Naive thymus-derived CD8-positive, alpha-beta T cell (primary cell): ENCODE results near the gene RANBP10. TPM values are rescaled to one million over a fixed set of nuclear protein-coding genes. Genes with fewer than 3 reads are reported as not detected.
A peak's percentile ranks its signal among the peaks of the same experiment; 100 is the strongest.
"Not testable (repeated sequence)": the region's sequence is repeated elsewhere in the genome, so short reads cannot be mapped to it uniquely, and the experiment has no call there.

Experiments
- ATAC-seq, 2 donors: fragments of 150-1000 bp; cut with Tn5 transposase in 1 of 2; sonication (Bioruptor Pico), chemical (Tn5 transposase) in 1 of 2; 1 replicate in 1 of 2; 2 replicates in 1 of 2; pipeline ENCODE4 v1.10.0; 2021; ENCODE audit warnings: mild to moderate bottlenecking in 2 of 2, moderate library complexity in 2 of 2
- POLR2A ChIA-PET: fragments of 350-600 bp; sonication (Branson Sonifier 250); formaldehyde crosslinking; loops from one replicate; lab custom pipeline; 2021; ENCODE audit warnings: antibody characterized with exemption; lab: Charles Lee
- DNase-seq, 10 donors: peaks; one replicate each; pipeline versions ENCODE4 v3.0.0 to v3.0.0-alpha.2; 2020 to 2022
- H3K27ac Mint-ChIP-seq, 10 donors: one replicate each; pipeline ENCODE4 v1.8.0; 2020 to 2022; ENCODE audit warnings: mild to moderate bottlenecking in 10 of 10, mixed read lengths in 10 of 10, moderate library complexity in 4 of 10, inconsistent platforms in 1 of 10
- H3K27me3 Mint-ChIP-seq, 5 donors: one replicate each; pipeline ENCODE4 v1.8.0; 2021 to 2022; ENCODE audit warnings: mixed read lengths in 5 of 5
- H3K36me3 Mint-ChIP-seq, 3 donors: one replicate each; pipeline ENCODE4 v1.8.0; 2020 to 2022; ENCODE audit warnings: mixed read lengths in 3 of 3, mild to moderate bottlenecking in 2 of 3, inconsistent platforms in 1 of 3
- H3K4me1 Mint-ChIP-seq, 4 donors: one replicate each; pipeline ENCODE4 v1.8.0; 2021 to 2022; ENCODE audit warnings: mixed read lengths in 4 of 4
- H3K4me3 Mint-ChIP-seq, 10 donors: one replicate each; pipeline ENCODE4 v1.8.0; 2020 to 2022; ENCODE audit warnings: mild to moderate bottlenecking in 10 of 10, mixed read lengths in 10 of 10, moderate library complexity in 6 of 10, inconsistent platforms in 1 of 10
- H3K9me3 Mint-ChIP-seq, 9 donors: one replicate each; pipeline ENCODE4 v1.8.0; 2020 to 2022; ENCODE audit warnings: mixed read lengths in 9 of 9, mild to moderate bottlenecking in 3 of 9, inconsistent platforms in 1 of 9, moderate library complexity in 1 of 9
- polyA plus RNA-seq, 3 donors: library from polyadenylated mRNA; unstranded; fragments of 300-500 nt; fragmentation: Illumina TruSeq; gene quantifications; one replicate each; pipeline ENCODE4 v1.2.3, GENCODE V29; 2021
- total RNA-seq, 8 experiments: library from RNA in 2 of 8; stranded (reverse) in 2 of 8; gene quantifications; one replicate each; pipeline ENCODE4 v1.2.3 and lab custom pipeline; 2021 to 2026

The RANBP10 gene
- total and polyA plus RNA-seq, 5 experiments from 2014 or later: 5.8 to 23.6 (median 13.8) TPM

DNA sequence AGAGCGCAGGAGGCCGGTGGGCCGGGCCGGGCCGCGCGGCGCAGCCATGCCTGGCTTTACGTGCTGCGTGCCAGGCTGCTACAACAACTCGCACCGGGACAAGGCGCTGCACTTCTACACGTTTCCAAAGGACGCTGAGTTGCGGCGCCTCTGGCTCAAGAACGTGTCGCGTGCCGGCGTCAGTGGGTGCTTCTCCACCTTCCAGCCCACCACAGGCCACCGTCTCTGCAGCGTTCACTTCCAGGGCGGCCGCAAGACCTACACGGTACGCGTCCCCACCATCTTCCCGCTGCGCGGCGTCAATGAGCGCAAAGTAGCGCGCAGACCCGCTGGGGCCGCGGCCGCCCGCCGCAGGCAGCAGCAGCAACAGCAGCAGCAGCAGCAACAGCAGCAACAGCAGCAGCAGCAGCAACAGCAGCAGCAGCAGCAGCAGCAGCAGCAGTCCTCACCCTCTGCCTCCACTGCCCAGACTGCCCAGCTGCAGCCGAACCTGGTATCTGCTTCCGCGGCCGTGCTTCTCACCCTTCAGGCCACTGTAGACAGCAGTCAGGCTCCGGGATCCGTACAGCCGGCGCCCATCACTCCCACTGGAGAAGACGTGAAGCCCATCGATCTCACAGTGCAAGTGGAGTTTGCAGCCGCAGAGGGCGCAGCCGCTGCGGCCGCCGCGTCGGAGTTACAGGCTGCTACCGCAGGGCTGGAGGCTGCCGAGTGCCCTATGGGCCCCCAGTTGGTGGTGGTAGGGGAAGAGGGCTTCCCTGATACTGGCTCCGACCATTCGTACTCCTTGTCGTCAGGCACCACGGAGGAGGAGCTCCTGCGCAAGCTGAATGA, 36.4 kb upstream of the RANBP10 start:
- POLR2A ChIA-PET: interaction anchor here (0.6 to 3.1 kb wide), 17 partner anchors 9 to 443 kb away, joined by 3 to 15 read pairs (median 4); partner anchors contain the start of genes EDC4, NFATC3, PSMB10 and RANBP10
- ATAC-seq (peak; percentile 35 to 43), DNase-seq (peak; percentile 47 to 83 (median 73))
- no peaks in the 10 kb centered on the region for H3K36me3 Mint-ChIP-seq
- peak overlapping the region; percentile 93 to 96 (median 96) for H3K4me3 Mint-ChIP-seq
- peak overlapping the region; percentile 83 to 97 (median 96) for H3K27ac Mint-ChIP-seq
- no peaks in the 10 kb centered on the region for H3K27me3 Mint-ChIP-seq
- no peaks in the 10 kb centered on the region for H3K9me3 Mint-ChIP-seq
- H3K4me1 Mint-ChIP-seq: peaks cover 15 to 44% (median 39%) of the 10 kb centered on the region in 4 donors

DNA sequence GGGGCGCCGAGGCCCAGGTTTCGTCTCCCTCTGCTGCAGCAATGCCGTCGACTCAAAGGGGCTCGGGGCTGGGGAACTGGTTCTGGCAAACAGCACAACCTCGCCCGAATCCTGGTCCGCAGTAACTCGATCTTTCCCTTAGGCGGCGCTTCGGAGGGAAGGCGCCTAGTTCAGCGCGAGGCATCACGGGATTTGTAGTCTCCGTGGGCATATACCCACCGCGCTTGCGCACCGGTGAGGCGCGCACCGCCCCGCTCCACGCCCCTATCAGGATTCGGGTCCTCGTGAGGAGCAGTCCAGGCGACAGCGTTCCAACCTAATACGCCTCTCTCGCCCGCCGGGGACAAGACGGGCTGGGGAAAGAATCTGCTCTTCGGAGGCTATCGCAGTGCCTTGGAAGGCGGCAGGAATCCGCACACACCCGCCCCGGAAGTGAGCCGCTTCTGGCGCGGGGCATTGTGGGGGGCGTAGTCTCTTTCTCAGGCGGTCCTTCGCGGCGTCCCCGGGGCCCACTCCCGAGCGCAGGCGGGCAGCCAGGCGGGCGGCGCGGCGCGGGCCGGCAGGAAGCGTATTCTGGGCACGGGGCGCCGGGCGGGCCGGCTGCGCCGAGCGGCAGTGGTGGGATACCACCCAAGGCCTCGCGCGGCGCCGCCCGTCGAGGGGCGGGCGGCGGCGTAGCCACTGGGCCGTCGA, 35.6 kb upstream of the RANBP10 start, which contains the start of gene THAP11:
Gene THAP11 (plus strand): TSS at position 505 of the 693 bp plus-strand sequence. CDS start 235 bp downstream, outside the sequence.
- POLR2A ChIA-PET: interaction anchor here (0.5 to 3.1 kb wide), 9 partner anchors 8 to 534 kb away, joined by 3 to 16 read pairs (median 4); partner anchors contain the start of genes EDC4, RANBP10 and TSNAXIP1
- ATAC-seq: peak; percentile 52 to 59
- no peaks in the 10 kb centered on the region for H3K27me3 Mint-ChIP-seq

DNA sequence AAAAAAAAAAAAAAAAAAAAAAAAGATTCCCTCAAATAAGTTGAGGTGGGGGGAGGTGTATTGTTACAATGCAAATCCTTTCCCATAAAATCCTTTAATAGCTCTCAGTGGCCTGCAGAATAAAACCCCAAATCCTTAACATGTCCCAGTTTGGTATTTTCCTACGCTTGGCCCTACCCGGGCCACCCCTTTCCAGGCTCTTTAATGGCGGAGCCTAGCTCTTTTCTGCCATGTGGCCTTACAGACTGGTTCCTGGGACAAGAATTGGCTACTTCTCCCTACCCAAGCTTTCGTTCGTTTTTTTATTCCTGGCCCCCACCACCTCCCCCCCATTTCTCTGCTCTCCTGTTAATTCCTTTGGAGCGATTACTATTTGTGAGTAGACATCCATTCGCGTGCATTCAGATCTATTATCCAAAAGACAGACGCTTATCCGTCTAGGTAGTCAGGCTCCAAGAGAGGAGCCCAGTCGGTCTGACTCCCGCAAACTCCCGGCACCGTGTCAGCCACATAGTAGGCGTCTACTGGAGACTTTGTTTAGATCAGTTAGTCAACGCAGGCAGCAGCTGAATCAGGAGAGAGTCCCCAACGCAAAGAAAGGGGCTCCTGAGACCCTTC, 34.9 kb upstream of the RANBP10 start:
- POLR2A ChIA-PET: interaction anchor here (0.5 to 1.7 kb wide), 9 partner anchors 10 to 533 kb away, joined by 3 to 16 read pairs (median 4); partner anchors contain the start of genes EDC4, RANBP10 and TSNAXIP1
- Mint-ChIP-seq H3K27ac (peak overlapping the region; percentile 83 to 99 (median 98)), H3K9me3 (no peaks in the 10 kb centered on the region), H3K27me3 (no peaks in the 10 kb centered on the region), H3K36me3 (no peaks in the 10 kb centered on the region), H3K4me1 (peaks cover 14 to 41% (median 35%) of the 10 kb centered on the region in 4 donors), H3K4me3 (peak overlapping the region; percentile 75 to 97 (median 96))
- ATAC-seq: no peak
- no peak for DNase-seq

More for the DNA sequence above, 35.6 kb upstream of the RANBP10 start, which contains the start of gene THAP11:
- Mint-ChIP-seq H3K36me3 (no peaks in the 10 kb centered on the region), H3K4me1 (peaks cover 14 to 41% (median 35%) of the 10 kb centered on the region in 4 donors), H3K4me3 (peak within 1 kb of the TSS; percentile 93 to 97 (median 96)), H3K27ac (peak within 1 kb of the TSS; percentile 83 to 99 (median 98)), H3K9me3 (no peaks in the 10 kb centered on the region)
- peak; percentile 86 to 99 (median 94) for DNase-seq

DNA sequence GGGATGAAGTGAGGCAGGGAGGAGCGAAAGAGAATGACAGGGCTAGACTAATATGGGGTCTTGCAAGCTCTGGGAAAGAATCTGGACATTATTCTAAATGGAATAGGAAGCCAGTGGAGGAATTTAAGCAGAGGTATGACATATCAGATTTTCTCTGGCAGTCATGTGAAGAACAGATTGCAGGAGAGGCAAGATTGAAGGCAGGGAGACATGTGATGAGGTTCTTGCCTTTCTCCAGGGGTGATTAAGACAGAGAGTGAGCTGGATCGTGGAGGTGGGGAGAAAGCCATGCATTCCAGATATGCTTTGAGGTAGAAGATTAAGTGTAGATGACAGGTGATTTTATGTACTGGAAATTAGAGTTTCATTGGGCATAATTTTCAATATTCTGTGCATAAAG, 31.5 kb upstream of the RANBP10 start:
- Mint-ChIP-seq H3K36me3 (no peaks in the 10 kb centered on the region), H3K9me3 (no peaks in the 10 kb centered on the region), H3K4me1 (peaks cover 4 to 20% (median 17%) of the 10 kb centered on the region in 4 donors), H3K27ac (no peak overlapping the region), H3K4me3 (no peak overlapping the region), H3K27me3 (no peaks in the 10 kb centered on the region)
- DNase-seq: no peak
- POLR2A ChIA-PET: interaction anchor here (2.1 kb wide), 1 partner anchor 21 kb away, joined by 6 read pairs; no protein-coding TSS in a partner anchor
- no peak for ATAC-seq

DNA sequence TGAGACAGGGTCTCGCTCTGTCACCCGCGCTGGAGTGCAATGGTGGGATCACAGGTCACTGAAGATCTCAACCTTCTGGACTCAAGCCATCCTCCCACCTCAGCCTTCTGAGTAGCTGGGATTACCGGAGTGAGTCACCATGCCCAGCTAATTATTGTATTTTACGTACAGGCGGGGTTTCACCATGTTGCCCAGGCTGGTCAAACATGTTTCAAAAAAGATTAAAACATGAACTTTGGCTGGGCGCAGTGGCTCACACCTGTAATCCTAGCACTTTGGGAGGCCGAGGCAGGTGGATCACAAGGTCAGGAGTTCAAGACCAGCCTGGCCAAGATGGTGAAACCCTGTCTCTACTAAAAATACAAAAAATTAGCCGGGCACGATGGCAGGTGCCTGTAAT, 30.8 kb upstream of the RANBP10 start:
- POLR2A ChIA-PET: interaction anchor here (2.1 kb wide), 1 partner anchor 21 kb away, joined by 6 read pairs; no protein-coding TSS in a partner anchor
- not testable (repeated sequence) for H3K27me3 Mint-ChIP-seq, ATAC-seq, H3K4me3 Mint-ChIP-seq, DNase-seq, H3K9me3 Mint-ChIP-seq, H3K36me3 Mint-ChIP-seq, H3K27ac Mint-ChIP-seq
- H3K4me1 Mint-ChIP-seq: peaks cover 4 to 22% (median 21%) of the 10 kb centered on the region in 4 donors

DNA sequence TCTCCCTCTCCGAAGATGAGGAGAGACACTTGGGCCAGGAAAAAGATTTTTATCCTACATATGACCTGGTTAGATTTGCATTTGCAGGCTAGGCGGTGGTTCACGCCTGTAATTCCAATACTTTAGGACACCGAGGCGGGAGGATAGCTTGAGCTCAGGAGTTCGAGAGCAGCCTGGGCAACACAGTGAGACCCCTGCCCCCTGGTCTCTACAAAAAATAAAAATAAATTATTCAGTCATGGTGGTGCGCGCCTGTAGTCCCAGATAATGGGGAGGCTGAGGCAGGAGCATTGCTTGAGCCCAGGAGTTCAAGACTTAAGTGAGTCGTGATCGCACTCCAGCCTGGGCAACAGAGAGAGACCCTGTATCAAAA, 27.9 kb upstream of the RANBP10 start:
- Mint-ChIP-seq H3K27me3 (no peaks in the 10 kb centered on the region), H3K36me3 (peaks cover 0 to 10% (median 0%) of the 10 kb centered on the region in 3 donors), H3K27ac (peak overlapping the region; percentile 43 to 93 (median 84)), H3K4me1 (peaks cover 5 to 19% (median 15%) of the 10 kb centered on the region in 4 donors), H3K9me3 (no peaks in the 10 kb centered on the region), H3K4me3 (peak overlapping the region; percentile 85 to 98 (median 92))
- no peak for DNase-seq
- POLR2A ChIA-PET: interaction anchor here (0.7 to 1.8 kb wide), 11 partner anchors 9 to 251 kb away, joined by 3 to 15 read pairs (median 5); partner anchors contain the start of genes DPEP2, EDC4, NFATC3 and RANBP10
- ATAC-seq: no peak

DNA sequence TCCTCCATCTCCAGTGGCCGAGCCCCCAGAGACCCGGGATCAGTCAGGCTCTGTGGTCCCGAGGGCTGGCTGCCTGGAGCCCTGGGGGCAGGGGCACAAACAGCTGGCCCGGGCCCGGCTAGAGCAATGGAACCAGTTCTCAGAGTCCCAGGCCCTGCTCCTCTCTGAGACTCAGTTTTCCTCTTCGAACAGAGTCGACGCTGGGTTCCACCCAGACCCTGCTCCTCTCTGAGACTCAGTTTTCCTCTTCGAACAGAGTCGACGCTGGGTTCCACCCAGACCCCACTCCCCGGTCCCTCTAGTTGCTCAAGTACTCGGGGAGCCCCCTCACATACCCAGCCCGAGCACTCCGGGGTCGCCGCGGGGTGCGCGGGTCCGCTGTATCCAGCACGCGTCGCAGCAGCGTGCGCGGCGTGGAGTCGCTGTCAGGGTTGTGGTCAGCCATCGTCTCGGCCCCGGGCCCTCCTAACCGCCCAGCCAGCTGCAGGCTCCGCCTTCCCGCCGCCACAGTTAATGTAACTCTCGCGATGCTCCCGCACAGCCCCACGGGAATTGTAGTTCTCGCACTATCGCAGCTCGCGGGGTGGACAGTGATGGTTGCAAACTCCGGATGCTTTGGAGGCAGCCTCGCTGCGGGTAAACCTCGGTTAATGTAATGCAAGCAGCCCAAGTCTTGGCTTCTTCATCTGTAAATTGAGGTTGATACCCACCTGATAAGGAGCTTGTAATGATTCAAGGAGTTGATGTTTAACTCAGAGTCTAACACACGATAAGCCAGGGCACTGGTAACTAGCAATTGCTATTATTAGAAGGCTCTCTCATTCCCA, 27.3 kb upstream of the RANBP10 start:
- ATAC-seq: peak; percentile 99 to 100
- POLR2A ChIA-PET: interaction anchor here (0.5 to 1.8 kb wide), 15 partner anchors 9 to 453 kb away, joined by 3 to 15 read pairs (median 5); partner anchors contain the start of genes DPEP2, EDC4, NFATC3 and RANBP10
- Mint-ChIP-seq H3K4me1 (peaks cover 5 to 19% (median 15%) of the 10 kb centered on the region in 4 donors), H3K27me3 (no peaks in the 10 kb centered on the region), H3K27ac (peak overlapping the region; percentile 43 to 93 (median 84)), H3K9me3 (no peaks in the 10 kb centered on the region), H3K4me3 (peak overlapping the region; percentile 85 to 98 (median 92)), H3K36me3 (peaks cover 0 to 14% (median 2%) of the 10 kb centered on the region in 3 donors)
- peak; percentile 81 to 96 (median 91) for DNase-seq

DNA sequence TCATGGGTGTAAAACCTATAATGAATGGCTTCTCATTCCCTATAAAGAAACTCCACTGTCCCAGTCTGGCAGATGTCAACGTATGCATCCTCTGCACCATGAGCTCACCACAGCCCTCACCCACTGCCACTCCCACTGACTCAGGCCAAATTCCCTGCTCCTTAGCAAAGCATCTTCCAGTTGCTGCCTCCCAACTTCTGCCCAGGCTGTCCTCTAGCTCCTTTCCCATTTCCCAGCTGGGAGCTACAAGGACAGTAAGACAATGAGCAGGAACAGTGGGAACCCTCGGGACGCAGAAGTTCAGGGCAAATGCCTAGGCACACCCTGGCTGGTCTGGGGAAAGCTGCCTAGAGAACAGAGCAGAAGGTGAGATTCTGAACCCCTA, 26.7 kb upstream of the RANBP10 start:
- H3K27ac Mint-ChIP-seq: peak overlapping the region in 6 of 10 donors; percentile 31 to 88 (median 66)
- peaks cover 5 to 19% (median 15%) of the 10 kb centered on the region in 4 donors for H3K4me1 Mint-ChIP-seq
- no peaks in the 10 kb centered on the region for H3K9me3 Mint-ChIP-seq
- peak overlapping the region; percentile 85 to 98 (median 92) for H3K4me3 Mint-ChIP-seq
- POLR2A ChIA-PET: interaction anchor here (0.5 to 1.8 kb wide), 10 partner anchors 10 to 453 kb away, joined by 3 to 15 read pairs (median 5); partner anchors contain the start of genes EDC4, NUTF2, RANBP10 and THAP11
- ATAC-seq: no peak
- no peaks in the 10 kb centered on the region for H3K27me3 Mint-ChIP-seq
- H3K36me3 Mint-ChIP-seq: peaks cover 0 to 18% (median 3%) of the 10 kb centered on the region in 3 donors
- DNase-seq: no peak

DNA sequence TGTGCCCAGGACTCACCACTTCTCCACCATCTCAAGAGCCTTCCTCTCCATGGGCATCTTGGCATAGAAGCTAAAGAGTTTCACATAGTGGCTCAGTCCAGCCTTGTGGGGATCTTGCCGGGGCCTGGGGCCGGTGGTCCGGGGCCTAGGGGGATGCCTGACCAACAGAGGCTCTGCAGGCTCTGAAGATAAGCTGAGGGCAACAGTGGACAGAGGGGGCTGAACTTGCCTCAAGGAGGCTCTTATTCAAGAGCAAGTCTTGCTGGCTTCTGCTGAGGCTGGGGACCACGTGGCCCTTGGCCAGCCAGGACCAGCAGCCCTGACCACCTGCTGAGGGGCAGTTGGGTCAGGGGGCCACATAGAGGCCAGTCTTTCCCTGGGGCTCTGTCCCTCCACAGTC, 22.3 kb upstream of the RANBP10 start:
- ATAC-seq (no peak), DNase-seq (no peak)
- Mint-ChIP-seq H3K4me1 (peaks cover 5 to 14% (median 10%) of the 10 kb centered on the region in 4 donors), H3K27ac (no peak overlapping the region), H3K27me3 (no peaks in the 10 kb centered on the region), H3K9me3 (no peaks in the 10 kb centered on the region), H3K36me3 (peaks cover 0 to 23% (median 3%) of the 10 kb centered on the region in 3 donors), H3K4me3 (no peak overlapping the region)
- POLR2A ChIA-PET: no interaction called here

DNA sequence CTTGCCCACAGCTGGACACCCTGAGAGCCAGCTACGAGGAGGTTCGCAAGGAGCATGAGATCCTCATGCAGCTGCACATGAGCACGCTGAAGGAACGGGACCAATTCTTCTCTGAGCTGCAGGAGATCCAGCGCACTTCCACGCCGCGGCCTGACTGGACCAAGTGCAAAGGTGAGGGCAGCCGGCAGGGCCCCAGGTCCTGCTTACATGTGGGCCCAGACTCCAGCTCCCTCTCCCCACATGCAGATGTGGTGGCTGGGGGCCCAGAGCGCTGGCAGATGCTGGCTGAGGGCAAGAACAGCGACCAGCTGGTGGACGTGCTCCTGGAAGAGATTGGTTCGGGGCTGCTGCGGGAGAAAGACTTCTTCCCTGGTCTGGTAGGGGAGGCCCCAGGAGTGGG, 19.5 kb upstream of the RANBP10 start:
- H3K27ac Mint-ChIP-seq: peak overlapping the region in 2 of 10 donors; percentile 40 to 86
- H3K4me1 Mint-ChIP-seq: peaks cover 0 to 2% (median under 1%) of the 10 kb centered on the region in 4 donors
- H3K27me3 Mint-ChIP-seq: no peaks in the 10 kb centered on the region
- peaks cover 0 to 21% (median 3%) of the 10 kb centered on the region in 3 donors for H3K36me3 Mint-ChIP-seq
- DNase-seq (no peak), ATAC-seq (no peak)
- no peaks in the 10 kb centered on the region for H3K9me3 Mint-ChIP-seq
- no peak overlapping the region for H3K4me3 Mint-ChIP-seq
- POLR2A ChIA-PET: no interaction called here

DNA sequence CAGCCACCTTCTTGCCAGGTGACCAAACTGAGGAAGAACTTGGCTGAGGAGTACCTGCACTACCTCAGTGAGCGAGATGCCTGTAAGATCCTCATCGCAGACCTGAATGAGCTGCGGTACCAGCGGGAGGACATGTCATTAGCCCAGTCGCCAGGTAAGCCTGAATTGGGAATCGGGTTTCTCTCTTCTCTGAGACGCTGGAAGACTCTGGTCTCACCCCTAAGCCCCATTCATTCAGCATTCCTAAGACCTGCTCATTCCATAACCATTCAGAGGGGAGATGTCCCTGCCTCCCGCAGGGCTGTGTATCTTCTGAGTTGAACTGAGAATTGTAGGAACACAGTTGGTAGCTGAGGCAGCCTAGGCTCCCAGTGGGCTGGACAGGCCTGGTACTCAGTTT, 18.8 kb upstream of the RANBP10 start:
- Mint-ChIP-seq H3K27ac (peak overlapping the region in 2 of 10 donors; percentile 27 to 61), H3K36me3 (peaks cover 0 to 18% (median 3%) of the 10 kb centered on the region in 3 donors), H3K4me1 (peaks cover 0 to 2% (median 0%) of the 10 kb centered on the region in 4 donors), H3K4me3 (no peak overlapping the region), H3K27me3 (no peaks in the 10 kb centered on the region), H3K9me3 (no peaks in the 10 kb centered on the region)
- ATAC-seq (no peak), DNase-seq (no peak)
- POLR2A ChIA-PET: no interaction called here
